Right ventricle myocardium superior (tissue), 1 donor: ENCODE data around the gene HEXA. TPM values are rescaled to one million over a fixed set of nuclear protein-coding genes. Genes with fewer than 3 reads are reported as not detected.
"Not testable (repeated sequence)": the region's sequence is repeated elsewhere in the genome, so short reads cannot be mapped to it uniquely, and the experiment has no call there.

ENCODE experiments used
- ATAC-seq: fragments of 200-7000 bp; cut with Tn5 transposase; one replicate; pipeline ENCODE4 v1.9.1; 2020; ENCODE audit warnings: mild to moderate bottlenecking; ENCODE audit not compliant: poor library complexity
- DNase-seq: peaks from one replicate; pipeline ENCODE4 v3.0.0-alpha.2; 2020
- intact Hi-C: fragments of 100-400 bp; cut with DNase I; formaldehyde crosslinking; loops from one replicate; pipeline ENCODE4 v1.11.2; 2022
- long read RNA-seq: library from polyadenylated mRNA; unstranded; transcript quantifications from one replicate; pipeline ENCODE4 v2.0.0, GENCODE V29; 2021
- total RNA-seq: library from RNA; stranded (reverse); fragmentation: NEBNext Ultra II Directional; extraction: Animal tissue kit (Norgen Biotek cat#: 25700); gene quantifications from one replicate; pipeline ENCODE4 v1.2.1, GENCODE V29; 2021
- donor health status: DM: no; HTN: yes; CAD: no; lungs with severe emphysema.

Gene HEXA
- total RNA-seq: 58.7 TPM
- long read RNA-seq, full-length matches to known transcripts: 104 of 118 reads
- long read RNA-seq, partial matches to known transcripts: 5 of 118 reads
- long read RNA-seq, other reads (novel, unspliced or antisense): 9 of 118 reads

DNA sequence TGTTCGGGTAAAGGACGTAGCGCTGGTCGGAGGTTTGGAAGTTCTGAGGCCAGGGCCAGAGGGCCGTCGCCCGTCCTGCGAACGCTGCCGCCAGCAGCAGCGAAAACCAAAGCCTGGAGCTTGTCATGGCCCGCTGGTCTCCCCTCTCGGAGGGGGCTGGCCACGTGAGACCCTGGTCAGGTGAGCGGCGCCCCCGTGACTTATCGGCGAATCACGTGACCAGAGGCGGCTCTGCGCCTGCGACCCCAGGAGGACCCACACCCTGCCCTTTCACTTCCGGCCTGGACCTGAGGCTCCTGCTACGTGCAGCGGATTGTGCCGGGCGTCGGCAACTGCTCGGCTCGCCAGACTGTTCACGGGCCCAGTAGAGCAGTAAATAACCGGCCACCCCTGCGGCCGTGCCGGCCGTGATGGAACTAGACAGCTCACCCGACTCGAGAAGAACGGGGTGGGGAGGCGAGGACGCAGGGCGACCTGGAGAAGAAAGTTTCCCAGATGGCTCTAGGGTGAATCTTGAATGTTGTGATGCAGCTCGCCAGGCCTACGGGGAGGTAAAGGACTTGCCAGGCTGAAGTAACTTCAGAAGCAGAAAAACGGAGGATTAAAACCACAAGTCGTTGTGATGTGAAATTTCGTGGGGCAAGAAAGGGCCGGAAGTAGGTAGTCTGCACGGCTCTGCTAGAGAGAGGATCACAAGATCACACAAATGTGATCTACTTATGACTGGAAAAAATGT is at the start of gene HEXA:
Gene HEXA, minus strand, starts transcription at position 169 of the 736 bp plus-strand sequence. Its CDS starts 42 bp downstream, at position 127.
- peak; percentile 98 for ATAC-seq
- intact Hi-C loops: no loop called here
- peak; percentile 98 for DNase-seq

DNA sequence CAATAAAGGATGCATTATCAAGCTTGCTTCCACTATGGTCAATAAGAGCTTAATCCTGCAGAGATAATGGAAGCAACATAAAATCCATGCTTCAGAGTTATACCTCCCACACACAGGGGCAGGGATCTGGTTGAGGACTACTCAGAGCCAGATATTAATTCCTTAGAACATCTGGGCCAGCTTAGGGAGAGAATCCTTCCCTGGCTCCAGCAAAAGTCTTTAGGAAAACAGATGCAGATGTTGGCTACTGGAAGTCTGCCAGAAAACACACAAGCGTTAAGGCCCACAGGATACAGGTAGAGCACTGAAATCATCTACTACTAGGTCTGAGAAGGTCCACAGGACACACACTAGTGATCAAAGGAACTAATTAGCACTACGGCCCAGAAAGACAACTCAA is 47.4 kb upstream of the HEXA start:
- intact Hi-C loops: no loop called here
- no peak for ATAC-seq
- no peak for DNase-seq

DNA sequence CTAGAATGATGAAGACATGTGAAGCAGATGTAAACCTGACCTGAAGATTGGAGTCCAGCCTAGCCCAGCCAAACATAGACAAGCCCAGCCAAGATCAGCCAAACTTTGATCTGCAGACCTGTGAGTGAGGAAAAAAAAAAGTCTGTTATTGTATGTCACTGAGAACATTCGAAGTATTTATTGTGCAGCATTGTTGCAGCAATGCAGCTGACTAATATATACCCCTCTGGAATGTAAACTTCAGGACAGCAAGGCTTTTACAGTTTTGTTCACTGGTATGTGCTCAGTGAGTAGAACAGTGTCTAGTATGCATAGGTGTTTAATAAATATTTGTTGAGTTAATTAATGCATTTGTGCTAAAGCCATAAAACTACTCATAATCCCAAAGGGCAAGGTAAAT is 45.7 kb upstream of the HEXA start:
- DNase-seq: no peak
- intact Hi-C loops: no loop called here
- ATAC-seq: no peak

DNA sequence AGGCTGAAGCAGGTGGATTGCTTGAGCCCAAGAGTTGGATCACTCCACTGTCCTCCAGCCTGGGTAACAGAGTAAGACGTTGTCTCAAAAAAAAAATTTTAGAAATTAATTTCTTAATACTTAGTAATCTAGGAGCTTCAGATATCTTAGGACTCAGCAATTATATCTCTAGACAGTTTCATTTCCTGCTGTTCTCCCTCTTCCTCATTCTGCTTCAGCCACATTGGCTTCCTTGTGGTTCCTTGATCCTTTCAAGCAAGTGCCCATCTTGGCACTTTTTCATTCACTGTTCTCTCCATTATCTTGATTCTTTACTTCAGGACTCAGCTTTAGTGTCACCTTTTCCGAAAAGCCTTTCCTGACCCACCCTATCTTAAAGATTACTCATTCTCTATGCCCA is 44.8 kb upstream of the HEXA start:
- no peak for DNase-seq
- no peak for ATAC-seq
- intact Hi-C loops: no loop called here

DNA sequence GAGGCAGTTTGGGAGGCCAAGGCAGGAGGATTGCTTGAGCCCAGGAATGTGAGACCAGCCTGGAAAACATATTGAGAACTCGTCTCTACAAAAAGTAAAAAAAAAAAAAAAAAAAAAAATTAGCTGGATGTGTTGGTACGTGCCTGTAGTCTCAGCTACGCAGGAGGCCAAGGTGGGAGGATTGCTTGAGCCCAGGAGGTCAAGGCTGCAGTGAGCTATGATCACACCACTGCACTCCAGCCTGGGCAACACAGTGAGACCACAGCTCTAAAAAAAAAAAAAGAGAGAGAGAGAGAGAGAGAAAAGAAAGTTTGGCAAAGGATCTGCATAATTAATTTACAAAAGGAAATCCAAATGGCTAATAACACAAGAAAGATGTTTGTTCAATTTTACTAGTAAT is 44.0 kb upstream of the HEXA start:
- intact Hi-C loops, DNase-seq, ATAC-seq: not testable (repeated sequence)

DNA sequence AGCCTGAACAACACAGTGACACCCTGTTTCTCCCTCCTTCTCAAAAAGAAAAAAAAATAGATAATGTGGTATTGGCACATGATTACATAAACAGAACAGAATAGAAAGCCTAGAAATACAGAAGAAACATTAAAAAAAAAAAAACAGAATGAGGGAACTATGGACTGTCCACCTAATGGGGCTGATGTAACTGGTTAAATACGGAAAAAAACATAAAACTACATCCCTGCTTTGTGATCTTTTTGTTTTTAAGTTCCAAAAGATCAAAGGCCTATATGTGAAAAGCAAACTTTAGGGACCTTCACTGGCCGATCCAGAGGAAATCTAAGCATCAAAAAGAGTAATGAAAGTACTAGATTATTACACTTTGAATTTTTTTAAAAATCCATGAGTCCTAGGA is 39.5 kb upstream of the HEXA start:
- ATAC-seq: no peak
- intact Hi-C loops: no loop called here
- DNase-seq: no peak

DNA sequence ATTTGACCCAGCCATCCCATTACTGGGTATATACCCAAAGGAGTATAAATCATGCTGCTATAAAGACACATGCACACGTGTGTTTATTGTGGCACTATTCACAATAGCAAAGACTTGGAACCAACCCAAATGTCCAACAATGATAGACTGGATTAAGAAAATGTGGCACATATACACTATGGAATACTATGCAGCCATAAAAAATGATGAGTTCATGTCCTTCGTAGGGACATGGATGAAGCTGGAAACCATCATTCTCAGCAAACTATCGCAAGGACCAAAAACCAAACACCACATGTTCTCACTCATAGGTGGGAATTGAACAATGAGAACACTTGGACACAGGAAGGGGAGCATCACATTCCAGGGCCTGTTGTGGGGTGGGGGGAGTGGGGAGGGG is 37.5 kb upstream of the HEXA start:
- ATAC-seq, intact Hi-C loops, DNase-seq: not testable (repeated sequence)

DNA sequence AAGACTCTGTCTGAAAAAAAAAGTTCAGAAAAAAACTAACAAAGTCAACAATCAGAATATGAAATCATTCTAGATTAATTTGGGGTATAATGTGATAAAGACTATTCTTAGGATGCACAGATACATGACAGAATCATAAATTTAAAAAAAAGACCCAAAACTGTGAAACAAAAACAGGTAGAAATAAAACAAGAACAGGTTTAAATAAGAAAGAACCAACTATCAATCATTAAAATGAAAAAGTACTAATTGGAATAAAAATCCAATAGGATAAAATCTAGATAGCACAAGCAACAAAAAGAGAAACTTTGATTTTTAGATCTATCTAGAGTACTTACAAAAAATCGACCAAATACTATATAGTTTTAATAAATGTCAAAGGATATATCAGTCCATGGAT is 35.7 kb upstream of the HEXA start:
- intact Hi-C loops: no loop called here
- ATAC-seq (no peak), DNase-seq (no peak)

DNA sequence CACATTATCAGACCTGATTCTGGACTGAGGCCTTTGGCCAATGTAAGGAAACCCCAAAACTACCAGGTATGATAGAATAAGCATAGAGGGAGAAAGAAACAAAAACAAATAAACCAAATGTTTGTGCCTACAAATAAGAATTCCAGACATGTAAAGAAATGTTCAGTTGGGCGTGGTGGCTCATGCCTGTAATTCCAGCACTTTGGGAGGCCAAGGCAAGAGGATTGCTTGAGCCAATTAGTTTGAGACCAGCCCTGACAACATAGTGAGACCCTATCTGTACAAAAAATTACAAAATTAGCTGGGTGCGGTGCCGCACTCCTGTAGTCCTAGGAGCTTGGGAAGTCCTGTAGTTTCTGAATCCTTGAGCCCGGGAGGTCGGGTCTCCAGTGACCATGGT is 35.3 kb upstream of the HEXA start:
- intact Hi-C loops: no loop called here
- DNase-seq (no peak), ATAC-seq (no peak)

DNA sequence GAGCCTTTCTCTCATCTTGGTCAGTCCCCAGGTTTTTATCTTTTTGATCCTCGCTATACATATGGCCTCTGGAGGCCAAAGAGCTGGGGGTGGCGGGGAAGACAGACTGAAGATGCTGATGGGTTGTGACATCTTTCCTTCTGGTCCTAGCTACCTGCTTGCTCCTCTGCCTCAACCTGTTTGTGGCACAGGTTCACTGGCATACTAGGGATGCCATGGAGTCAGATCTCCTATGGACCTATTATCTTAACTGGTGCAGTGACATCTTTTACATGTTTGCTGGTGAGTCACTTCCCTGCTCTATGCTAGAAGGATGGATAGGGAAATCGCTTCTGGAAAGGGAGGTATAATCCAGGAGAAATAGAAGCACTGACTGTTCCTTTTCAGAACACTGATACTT is 31.1 kb upstream of the HEXA start:
- ATAC-seq (no peak), DNase-seq (no peak)
- intact Hi-C loops: no loop called here

DNA sequence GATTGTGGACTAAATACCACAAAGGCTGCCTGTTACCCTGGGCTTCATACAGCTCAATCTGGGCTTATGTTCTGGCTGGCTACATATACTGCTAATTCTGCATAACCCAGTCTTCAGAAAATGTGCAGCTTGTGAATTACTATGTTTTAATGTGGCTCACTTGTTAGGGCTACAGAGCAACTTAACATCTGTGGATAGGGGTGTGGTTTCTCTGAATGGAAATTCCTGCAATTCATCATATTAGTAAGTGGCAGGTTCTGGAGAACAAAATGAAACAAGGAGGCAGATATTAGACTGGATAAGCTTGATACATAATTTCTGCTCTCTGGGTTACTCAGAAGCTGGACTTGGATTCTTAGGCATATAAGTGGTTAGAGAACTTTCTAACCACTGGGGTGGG is 29.0 kb upstream of the HEXA start:
- DNase-seq (no peak), ATAC-seq (no peak)
- intact Hi-C loops: no loop called here

DNA sequence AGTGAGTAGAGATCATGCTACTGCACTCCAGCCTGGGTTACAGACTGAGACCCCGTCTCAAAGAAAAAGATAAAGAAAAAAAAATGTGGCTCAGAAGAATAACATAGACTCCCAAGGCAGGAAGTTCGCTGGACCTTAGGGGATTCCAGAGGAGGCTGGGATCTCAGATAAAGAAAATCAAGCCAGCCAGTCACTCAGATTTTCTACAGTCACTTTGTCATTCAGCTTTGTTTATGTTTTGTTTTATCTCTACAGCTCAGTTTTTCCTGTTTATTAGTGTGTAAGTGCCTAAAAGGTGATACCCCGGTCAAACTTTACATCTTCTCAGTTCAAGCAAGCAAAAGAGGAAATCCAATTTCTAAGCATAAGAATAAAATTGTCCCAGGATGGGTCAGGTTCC is 28.5 kb upstream of the HEXA start:
- DNase-seq (no peak), ATAC-seq (no peak)
- intact Hi-C loops: no loop called here

DNA sequence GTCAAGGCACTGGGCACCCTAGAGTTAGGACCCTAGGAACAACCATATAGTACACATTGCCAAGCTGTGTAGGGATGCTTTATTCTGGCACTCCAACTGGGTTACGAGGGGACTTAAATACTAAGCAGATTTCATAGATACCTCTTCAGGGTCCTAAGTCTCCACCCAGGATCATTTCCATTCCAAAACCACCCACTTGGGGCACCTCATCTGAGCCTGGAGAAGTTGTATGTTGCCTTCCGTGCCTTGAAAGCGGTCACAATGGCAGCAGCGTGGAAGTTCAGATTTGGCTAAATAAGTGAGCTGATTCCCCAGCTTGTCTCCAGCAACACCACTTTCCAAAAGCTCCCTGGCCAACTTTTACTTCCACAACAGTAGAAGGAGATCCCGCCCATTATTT is 26.9 kb upstream of the HEXA start:
- ATAC-seq (no peak), DNase-seq (no peak)
- intact Hi-C loops: no loop called here

DNA sequence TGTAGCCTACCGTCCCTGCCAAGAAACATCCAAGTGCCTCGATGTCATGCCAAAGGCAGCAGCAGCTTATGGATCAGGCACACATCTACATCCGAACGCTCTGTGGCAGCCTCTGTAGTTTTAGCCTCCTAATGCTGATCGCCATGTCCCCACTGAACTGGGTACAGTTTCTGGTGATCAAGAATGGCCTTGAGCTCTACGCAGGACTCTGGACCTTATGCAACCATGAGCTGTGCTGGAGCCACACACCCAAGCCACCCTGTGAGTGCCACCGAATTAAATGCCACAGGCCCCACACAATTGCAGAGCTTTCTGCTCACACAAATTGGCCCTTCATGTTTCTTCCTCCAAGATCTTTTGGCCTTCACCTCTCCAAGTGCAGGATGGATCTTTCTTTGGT is 22.8 kb upstream of the HEXA start:
- intact Hi-C loops: no loop called here
- DNase-seq (no peak), ATAC-seq (no peak)

DNA sequence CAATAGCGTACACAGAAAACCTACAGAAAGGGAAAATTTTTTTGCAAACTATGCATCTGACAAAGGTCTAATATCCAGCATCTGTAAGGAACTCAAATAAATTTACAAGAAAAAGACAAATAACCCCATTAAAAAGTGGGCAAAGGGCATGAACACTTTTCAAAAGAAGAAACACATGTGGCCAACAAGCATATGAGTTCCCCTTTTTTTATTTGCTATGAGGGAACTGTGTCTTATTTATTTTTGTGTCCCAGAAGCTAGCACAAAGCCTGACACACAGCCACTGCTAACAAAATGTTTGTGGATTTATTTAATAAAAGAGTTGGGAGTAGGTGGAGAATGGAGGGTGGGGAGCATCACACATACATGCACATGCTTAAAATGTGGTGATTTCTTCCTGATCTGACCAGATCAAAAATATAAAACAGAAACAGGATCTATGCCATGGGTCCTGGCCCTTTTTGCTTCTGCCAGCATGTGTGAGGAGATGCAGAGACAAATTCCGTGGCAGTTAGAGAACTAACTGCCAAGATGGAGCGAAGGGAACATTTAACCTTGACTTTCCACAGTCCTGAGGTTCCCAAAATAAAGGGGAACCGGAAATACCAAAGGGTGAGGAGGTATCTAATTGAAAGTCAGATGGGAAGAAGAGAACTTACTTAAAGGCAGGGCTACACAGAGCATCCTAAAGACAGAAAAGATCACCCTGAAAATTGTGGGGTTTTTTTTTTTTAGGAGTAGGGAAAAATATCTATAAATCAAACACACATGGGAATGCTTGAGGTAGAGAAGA is 22.2 kb upstream of the HEXA start, which contains the start of gene TMEM202:
Gene TMEM202, plus strand, starts transcription at position 510 of the 793 bp plus-strand sequence. Its CDS starts 22 bp downstream, at position 532.
- intact Hi-C loops: no loop called here
- DNase-seq (no peak), ATAC-seq (no peak)

DNA sequence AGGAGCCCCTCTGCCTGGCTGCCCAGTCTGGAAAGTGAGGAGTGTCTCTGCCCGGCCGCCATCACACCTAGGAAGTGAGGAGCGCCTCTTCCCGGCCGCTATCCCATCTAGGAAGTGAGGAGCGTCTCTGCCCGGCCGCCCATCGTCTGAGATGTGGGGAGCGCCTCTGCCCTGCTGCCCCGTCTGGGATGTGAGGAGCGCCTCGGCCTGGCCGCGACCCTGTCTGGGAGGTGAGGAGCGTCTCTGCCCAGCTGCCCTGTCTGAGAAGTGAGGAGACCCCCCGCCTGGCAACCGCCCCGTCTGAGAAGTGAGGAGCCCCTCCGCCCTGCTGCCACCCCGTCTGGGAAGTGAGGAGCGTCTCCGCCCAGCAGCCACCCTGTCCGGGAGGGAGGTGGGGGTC is 20.5 kb upstream of the HEXA start:
- DNase-seq, intact Hi-C loops, ATAC-seq: not testable (repeated sequence)

DNA sequence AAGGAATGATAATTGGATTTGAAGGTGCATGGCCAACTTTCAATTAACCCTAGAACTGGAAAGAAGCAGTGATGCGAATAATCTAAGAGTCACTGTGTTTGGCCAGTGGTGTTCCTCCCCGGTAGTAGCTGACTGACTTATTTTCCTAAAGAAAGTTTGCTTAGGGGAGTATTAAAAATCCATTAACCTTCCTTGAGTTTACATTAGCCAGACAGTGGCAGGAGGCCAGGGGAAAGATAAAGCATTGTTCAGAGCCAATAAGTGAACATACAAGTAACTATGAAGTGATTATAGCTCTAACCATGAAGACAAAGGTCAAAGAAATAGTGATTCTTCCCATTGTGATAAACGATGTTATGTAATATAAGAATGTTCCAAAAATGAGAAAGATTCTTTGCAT is 13.4 kb upstream of the HEXA start:
- ATAC-seq: no peak
- intact Hi-C loops: no loop called here
- DNase-seq: no peak

DNA sequence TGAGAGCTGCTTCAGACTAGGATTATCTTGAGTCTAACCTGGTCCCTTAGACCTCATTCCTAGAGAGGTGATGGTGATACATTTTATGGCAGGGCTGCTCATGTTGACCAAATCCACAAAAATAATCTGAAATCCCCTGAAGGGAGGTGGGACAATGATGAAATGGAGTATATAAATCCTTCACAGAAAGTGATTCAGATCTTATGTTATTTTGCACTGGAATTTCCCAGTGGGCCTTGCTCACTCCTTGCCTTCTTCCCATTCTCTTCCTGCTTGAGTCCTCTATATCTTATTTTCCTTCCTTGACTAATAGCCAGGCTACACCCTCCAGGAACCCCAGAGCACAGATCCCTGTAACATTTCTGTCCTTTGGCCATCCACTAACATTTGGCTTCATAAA is 11.9 kb upstream of the HEXA start:
- no peak for ATAC-seq
- intact Hi-C loops: no loop called here

DNA sequence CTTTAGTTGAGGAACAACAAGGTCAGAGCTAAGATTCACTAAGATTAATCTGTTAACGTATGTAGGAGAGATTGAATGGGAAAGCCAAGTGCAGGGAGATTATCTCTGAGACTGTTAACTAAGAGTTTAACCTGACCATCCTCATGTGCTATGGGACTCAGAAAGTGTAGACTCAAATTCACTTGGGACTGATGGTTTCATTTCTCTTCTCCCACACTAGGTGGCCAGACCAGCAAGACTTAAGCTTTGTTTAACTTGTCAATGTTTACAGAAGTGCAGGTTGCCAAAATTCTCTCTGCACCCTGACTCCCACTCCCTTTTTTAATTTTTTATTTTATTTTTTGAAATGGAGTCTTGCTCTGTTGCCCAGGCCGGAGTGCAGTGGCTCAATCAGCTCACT is 6.3 kb upstream of the HEXA start:
- no peak for ATAC-seq
- no peak for DNase-seq
- intact Hi-C loops: no loop called here

More for the DNA sequence above, 11.9 kb upstream of the HEXA start:
- DNase-seq: no peak

DNA sequence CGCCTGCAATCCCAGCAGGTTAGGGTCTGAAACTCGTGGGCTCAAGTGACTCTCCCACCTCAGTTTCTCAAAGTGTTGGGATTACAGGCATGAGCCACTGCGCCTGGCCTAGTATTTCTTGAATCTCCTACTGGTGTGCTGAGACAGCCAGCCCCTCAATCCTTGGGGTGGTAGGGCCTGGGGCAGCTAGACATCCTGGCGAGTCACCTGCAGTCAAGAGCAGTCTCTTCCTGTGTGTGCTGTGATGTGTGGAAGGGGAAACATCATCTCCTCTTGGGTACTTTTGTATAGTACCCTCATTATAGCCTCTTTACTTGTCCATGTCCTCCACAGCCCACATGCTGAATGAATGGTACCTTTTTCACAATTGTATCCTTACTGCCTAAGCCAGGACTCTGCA is 4.9 kb upstream of the HEXA start:
- DNase-seq (no peak), ATAC-seq (no peak)
- intact Hi-C loops: no loop called here
